ENCODE data around the gene SLC25A13.

DNA sequence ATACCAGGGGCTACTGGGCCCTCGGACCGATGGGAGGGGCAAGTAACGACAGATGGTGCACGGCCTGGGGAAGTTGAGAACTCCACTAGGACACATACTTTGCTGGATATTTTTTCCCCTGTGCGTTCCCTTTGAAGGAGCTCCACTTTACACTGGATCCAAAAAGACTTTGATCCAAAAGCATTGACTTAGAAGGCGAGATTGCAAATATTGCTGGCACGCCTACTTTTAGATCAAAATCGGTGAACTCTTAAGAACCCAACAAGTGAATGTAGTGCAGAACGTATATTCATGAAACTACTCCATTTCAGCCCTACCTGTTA, 436 bp upstream of the SLC25A13 start:
- TF ChIP-seq, protein P1, sequence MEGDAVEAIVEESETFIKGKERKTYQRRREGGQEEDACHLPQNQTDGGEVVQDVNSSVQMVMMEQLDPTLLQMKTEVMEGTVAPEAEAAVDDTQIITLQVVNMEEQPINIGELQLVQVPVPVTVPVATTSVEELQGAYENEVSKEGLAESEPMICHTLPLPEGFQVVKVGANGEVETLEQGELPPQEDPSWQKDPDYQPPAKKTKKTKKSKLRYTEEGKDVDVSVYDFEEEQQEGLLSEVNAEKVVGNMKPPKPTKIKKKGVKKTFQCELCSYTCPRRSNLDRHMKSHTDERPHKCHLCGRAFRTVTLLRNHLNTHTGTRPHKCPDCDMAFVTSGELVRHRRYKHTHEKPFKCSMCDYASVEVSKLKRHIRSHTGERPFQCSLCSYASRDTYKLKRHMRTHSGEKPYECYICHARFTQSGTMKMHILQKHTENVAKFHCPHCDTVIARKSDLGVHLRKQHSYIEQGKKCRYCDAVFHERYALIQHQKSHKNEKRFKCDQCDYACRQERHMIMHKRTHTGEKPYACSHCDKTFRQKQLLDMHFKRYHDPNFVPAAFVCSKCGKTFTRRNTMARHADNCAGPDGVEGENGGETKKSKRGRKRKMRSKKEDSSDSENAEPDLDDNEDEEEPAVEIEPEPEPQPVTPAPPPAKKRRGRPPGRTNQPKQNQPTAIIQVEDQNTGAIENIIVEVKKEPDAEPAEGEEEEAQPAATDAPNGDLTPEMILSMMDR (IDR thresholded peaks at IDR 0.05) = no peak
- TF ChIP-seq POLR2A (IDR thresholded peaks at IDR 0.05) (no peak), POLR2AphosphoS5 (IDR thresholded peaks at IDR 0.05; ENCODE audit: insufficient read depth in 1 of 2, low read depth in 1 of 2) (no peak)

All from vagina (tissue), 2 donors.